A549 (cell line): ENCODE results near the gene UROC1. TPM values are rescaled to one million over a fixed set of nuclear protein-coding genes. Genes with fewer than 3 reads are reported as not detected.

Experiments
- ATAC-seq, 2 experiments: fragments of 200-7000 bp in 1 of 2; fragments of >200 bp in 1 of 2; cut with Nextera tagmentation in 1 of 2; cut with Tn5 transposase in 1 of 2; 3 replicates each; pipeline versions ENCODE4 v1.8.0 to v1.9.1; 2018 to 2020; ENCODE audit warnings: mild to moderate bottlenecking in 1 of 2, moderate library complexity in 1 of 2
- CTCF ChIA-PET: fragments of 300-600 bp; sonication (Branson Sonifier 250); formaldehyde crosslinking; extraction: SDS; loops from one replicate; lab custom pipeline; 2021; ENCODE audit warnings: antibody characterized with exemption, inconsistent platforms; lab: Yijun Ruan, JAX
- POLR2A ChIA-PET: fragments of 350-600 bp; formaldehyde crosslinking; extraction: SDS; loops from one replicate; lab custom pipeline; 2021; ENCODE audit warnings: antibody characterized with exemption, inconsistent platforms; lab: Yijun Ruan, JAX
- DNase-seq, 2 experiments: peaks; one replicate each; pipeline versions ENCODE4 v3.0.0 to v3.0.0-alpha.2; 2011 to 2016; ENCODE audit warnings: low read depth in 1 of 2, low spot score in 1 of 2
- FAIRE-seq: peaks from 2 replicates; lab custom pipeline; 2011; peaks lifted over from hg19 to GRCh38; lab: Jason Lieb, UNC
- H3K27ac ChIP-seq, 2 experiments: fragments of >200 bp; sonication (Bioruptor Twin); formaldehyde crosslinking; 3 replicates each; pipeline ENCODE4 v1.5.1; 2016 to 2017
- H3K4me1 ChIP-seq: fragments of >200 bp; sonication (Bioruptor Twin); formaldehyde crosslinking; 3 replicates; pipeline ENCODE4 v1.6.1; 2016
- H3K4me2 ChIP-seq: fragments of >200 bp; sonication (Bioruptor Twin); formaldehyde crosslinking; 3 replicates; pipeline ENCODE4 v1.6.1; 2016
- H3K4me3 ChIP-seq: fragments of >200 bp; sonication (Bioruptor Twin); formaldehyde crosslinking; 3 replicates; pipeline ENCODE4 v1.5.1; 2016
- H3K9me3 ChIP-seq: fragments of >200 bp; sonication (Bioruptor Twin); formaldehyde crosslinking; 3 replicates; pipeline ENCODE4 v1.6.1; 2016
- BCL3 ChIP-seq: fragments of >200 bp; sonication (Bioruptor Twin); formaldehyde crosslinking; IDR thresholded peaks from 3 replicates; pipeline ENCODE4 v1.6.1; 2016
- BHLHE40 ChIP-seq: IDR thresholded peaks from 2 replicates; pipeline ENCODE4 v1.6.1; 2012; ENCODE audit warnings: low read depth, low read length, inconsistent platforms
- CBX2 ChIP-seq: fragments of 200-600 bp; sonication (generic); IDR thresholded peaks from 2 replicates; pipeline ENCODE4 v1.6.1; 2016; ENCODE audit warnings: low read depth, mild to moderate bottlenecking, borderline replicate concordance
- CEBPB ChIP-seq, 2 experiments: fragments of >200 bp in 1 of 2; sonication (Bioruptor Twin) in 1 of 2; formaldehyde crosslinking in 1 of 2; IDR thresholded peaks; 2 replicates each; pipeline ENCODE4 v1.6.1; 2012 to 2016
- CHD2 ChIP-seq: fragments of 150-350 bp; IDR thresholded peaks from 2 replicates; pipeline ENCODE4 v1.6.1; 2014; ENCODE audit warnings: low read length; ENCODE audit not compliant: partially characterized antibody
- ESRRA ChIP-seq: fragments of 150-350 bp; IDR thresholded peaks from 2 replicates; pipeline ENCODE4 v1.6.1; 2014; ENCODE audit warnings: mild to moderate bottlenecking, low read length, borderline replicate concordance
- FOSB ChIP-seq: fragments of 250-450 bp; sonication (Bioruptor Pico); IDR thresholded peaks from 2 replicates; pipeline ENCODE4 v1.5.0; 2020; ENCODE audit warnings: mild to moderate bottlenecking, moderate library complexity
- HEYL ChIP-seq: fragments of 250-450 bp; sonication (Bioruptor Pico); IDR thresholded peaks from 2 replicates; pipeline ENCODE4 v1.8.0; 2021; ENCODE audit warnings: mild to moderate bottlenecking, moderate library complexity
- MAX ChIP-seq: IDR thresholded peaks from 2 replicates; pipeline ENCODE4 v1.6.1; 2012
- NFE2L2 ChIP-seq: fragments of 150-350 bp; conservative IDR thresholded peaks from 2 replicates; pipeline ENCODE4 v1.6.1; 2014; ENCODE audit warnings: low read length
- PHF8 ChIP-seq: fragments of 200-600 bp; sonication (generic); IDR thresholded peaks from 2 replicates; pipeline ENCODE4 v1.6.1; 2016; ENCODE audit warnings: low read depth, mild to moderate bottlenecking, antibody characterized with exemption, moderate library complexity, borderline replicate concordance
- RARB ChIP-seq: fragments of 250-450 bp; sonication (Bioruptor Pico); IDR thresholded peaks from 2 replicates; pipeline ENCODE4 v1.8.0; 2021; ENCODE audit warnings: mild to moderate bottlenecking, moderate library complexity
- RCOR1 ChIP-seq: fragments of 150-350 bp; IDR thresholded peaks from 2 replicates; pipeline ENCODE4 v1.6.1; 2014; ENCODE audit warnings: antibody characterized with exemption, low read length, low read depth
- SMC3 ChIP-seq: fragments of >200 bp; sonication (Bioruptor Twin); formaldehyde crosslinking; IDR thresholded peaks from 3 replicates; pipeline ENCODE4 v1.6.1; 2018; ENCODE audit warnings: inconsistent platforms
- WGBS: methylation state at CpG from one replicate; pipeline ENCODE4 v1.1.6; 2017; ENCODE audit errors: missing lambda C conversion rate; 5-methylcytosine and 5-hydroxymethylcytosine counted together
- polyA plus RNA-seq, 4 experiments: library from polyadenylated mRNA; depleted of rRNA in 3 of 4; stranded (reverse); fragments of >200 nt; fragmentation: RNase III in 1 of 4; extraction: RNeasy Plus Mini Kit Qiagen cat#74134 plus additional on column Dnase treatment in 1 of 4; gene quantifications; 2 replicates in 3 of 4; 3 replicates in 1 of 4; pipeline ENCODE4 v1.2.3, GENCODE V29; 2011 to 2017
- TF ChIP-seq, protein P1 (sequence below): fragments of 200-600 bp; sonication (generic); IDR thresholded peaks from 2 replicates; pipeline ENCODE4 v1.6.1; 2016; ENCODE audit warnings: antibody characterized with exemption, mild to moderate bottlenecking, moderate library complexity
- TF ChIP-seq, protein P2 (sequence below): fragments of 250-450 bp; sonication (Bioruptor Pico); IDR thresholded peaks from 2 replicates; pipeline ENCODE4 v1.5.0; 2020; ENCODE audit warnings: low read depth, mild to moderate bottlenecking, moderate library complexity
- TF ChIP-seq, protein P3 (sequence below): fragments of 450-650 bp; IDR thresholded peaks from 2 replicates; pipeline ENCODE4 v1.6.1; 2014; ENCODE audit warnings: antibody characterized with exemption

The UROC1 gene
- polyA plus RNA-seq, 2 of the 4 experiments (the other 2 are of a cell fraction) = not detected

- H3K4me3 ChIP-seq = no peak overlapping the region
- 79% methylated on average over 8 of the region's 9 CpGs for WGBS
- H3K9me3 ChIP-seq = no peaks in the 10 kb centered on the region
- ChIA-PET POLR2A (no interaction called here), CTCF (interaction anchor here (1.0 to 1.5 kb wide), 2 partner anchors 17 to 19 kb away, joined by 3 to 4 read pairs; no protein-coding TSS in a partner anchor)
- TF ChIP-seq CEBPB (IDR thresholded peaks at IDR 0.05) = no peak
- TF ChIP-seq FOSB (CRISPR knock-in tag) = no peak
- no peak for TF ChIP-seq SMC3
- TF ChIP-seq BCL3 = no peak
- no peak for TF ChIP-seq RARB
- no peak for TF ChIP-seq CHD2
- TF ChIP-seq PHF8 = no peak
- TF ChIP-seq, protein P1, sequence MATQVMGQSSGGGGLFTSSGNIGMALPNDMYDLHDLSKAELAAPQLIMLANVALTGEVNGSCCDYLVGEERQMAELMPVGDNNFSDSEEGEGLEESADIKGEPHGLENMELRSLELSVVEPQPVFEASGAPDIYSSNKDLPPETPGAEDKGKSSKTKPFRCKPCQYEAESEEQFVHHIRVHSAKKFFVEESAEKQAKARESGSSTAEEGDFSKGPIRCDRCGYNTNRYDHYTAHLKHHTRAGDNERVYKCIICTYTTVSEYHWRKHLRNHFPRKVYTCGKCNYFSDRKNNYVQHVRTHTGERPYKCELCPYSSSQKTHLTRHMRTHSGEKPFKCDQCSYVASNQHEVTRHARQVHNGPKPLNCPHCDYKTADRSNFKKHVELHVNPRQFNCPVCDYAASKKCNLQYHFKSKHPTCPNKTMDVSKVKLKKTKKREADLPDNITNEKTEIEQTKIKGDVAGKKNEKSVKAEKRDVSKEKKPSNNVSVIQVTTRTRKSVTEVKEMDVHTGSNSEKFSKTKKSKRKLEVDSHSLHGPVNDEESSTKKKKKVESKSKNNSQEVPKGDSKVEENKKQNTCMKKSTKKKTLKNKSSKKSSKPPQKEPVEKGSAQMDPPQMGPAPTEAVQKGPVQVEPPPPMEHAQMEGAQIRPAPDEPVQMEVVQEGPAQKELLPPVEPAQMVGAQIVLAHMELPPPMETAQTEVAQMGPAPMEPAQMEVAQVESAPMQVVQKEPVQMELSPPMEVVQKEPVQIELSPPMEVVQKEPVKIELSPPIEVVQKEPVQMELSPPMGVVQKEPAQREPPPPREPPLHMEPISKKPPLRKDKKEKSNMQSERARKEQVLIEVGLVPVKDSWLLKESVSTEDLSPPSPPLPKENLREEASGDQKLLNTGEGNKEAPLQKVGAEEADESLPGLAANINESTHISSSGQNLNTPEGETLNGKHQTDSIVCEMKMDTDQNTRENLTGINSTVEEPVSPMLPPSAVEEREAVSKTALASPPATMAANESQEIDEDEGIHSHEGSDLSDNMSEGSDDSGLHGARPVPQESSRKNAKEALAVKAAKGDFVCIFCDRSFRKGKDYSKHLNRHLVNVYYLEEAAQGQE = no peak
- TF ChIP-seq NFE2L2 = no peak
- TF ChIP-seq, protein P2, sequence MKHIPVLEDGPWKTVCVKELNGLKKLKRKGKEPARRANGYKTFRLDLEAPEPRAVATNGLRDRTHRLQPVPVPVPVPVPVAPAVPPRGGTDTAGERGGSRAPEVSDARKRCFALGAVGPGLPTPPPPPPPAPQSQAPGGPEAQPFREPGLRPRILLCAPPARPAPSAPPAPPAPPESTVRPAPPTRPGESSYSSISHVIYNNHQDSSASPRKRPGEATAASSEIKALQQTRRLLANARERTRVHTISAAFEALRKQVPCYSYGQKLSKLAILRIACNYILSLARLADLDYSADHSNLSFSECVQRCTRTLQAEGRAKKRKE (CRISPR knock-in tag) = no peak
- TF ChIP-seq, protein P3, sequence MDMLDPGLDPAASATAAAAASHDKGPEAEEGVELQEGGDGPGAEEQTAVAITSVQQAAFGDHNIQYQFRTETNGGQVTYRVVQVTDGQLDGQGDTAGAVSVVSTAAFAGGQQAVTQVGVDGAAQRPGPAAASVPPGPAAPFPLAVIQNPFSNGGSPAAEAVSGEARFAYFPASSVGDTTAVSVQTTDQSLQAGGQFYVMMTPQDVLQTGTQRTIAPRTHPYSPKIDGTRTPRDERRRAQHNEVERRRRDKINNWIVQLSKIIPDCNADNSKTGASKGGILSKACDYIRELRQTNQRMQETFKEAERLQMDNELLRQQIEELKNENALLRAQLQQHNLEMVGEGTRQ = no peak
- TF ChIP-seq BHLHE40 = no peak
- TF ChIP-seq HEYL (CRISPR knock-in tag) = no peak
- no peak for TF ChIP-seq CBX2
- TF ChIP-seq RCOR1 = no peak
- TF ChIP-seq MAX = no peak
- no peak for TF ChIP-seq ESRRA
- no peaks in the 10 kb centered on the region for H3K4me1 ChIP-seq
- DNase-seq = no peak
- ATAC-seq = no peak
- H3K4me2 ChIP-seq = no peak overlapping the region
- H3K27ac ChIP-seq = no peak overlapping the region
- FAIRE-seq = no peak
Measured at GRCh38 chr3:126493739-126494138, 23.8 kb downstream of the UROC1 start.

GRCh38 chr3:126493051-126493450 is 24.5 kb downstream of the UROC1 start:
- no peak overlapping the region for H3K4me2 ChIP-seq
- H3K4me3 ChIP-seq = no peak overlapping the region
- H3K27ac ChIP-seq = no peak overlapping the region
- no peaks in the 10 kb centered on the region for H3K4me1 ChIP-seq
- no peak for DNase-seq
- no peak for FAIRE-seq
- H3K9me3 ChIP-seq = no peaks in the 10 kb centered on the region
- POLR2A ChIA-PET = no interaction called here
- TF ChIP-seq, protein P2 (CRISPR knock-in tag) = no peak
- WGBS = 56% methylated on average over 13 of the region's 14 CpGs
- ATAC-seq = no peak
- CTCF ChIA-PET = interaction anchor here (1.0 to 1.5 kb wide), 3 partner anchors 17 to 35 kb away, joined by 3 to 4 read pairs (median 3); no protein-coding TSS in a partner anchor
